Right renal pelvis (tissue), 4 donors: Measurements from ENCODE around the gene ERI3. TPM values are rescaled to one million over a fixed set of nuclear protein-coding genes. Genes with fewer than 3 reads are reported as not detected.
"Not testable (repeated sequence)": the region's sequence is repeated elsewhere in the genome, so short reads cannot be mapped to it uniquely, and the experiment has no call there.

Experiments
- DNase-seq, 4 donors: peaks; one replicate each; pipeline ENCODE4 v3.0.0-alpha.2; 2013; ENCODE audit warnings: low read depth in 4 of 4, low spot score in 3 of 4, missing footprints in 1 of 4
- polyA plus RNA-seq, 4 donors: library from polyadenylated mRNA; unstranded; fragments of 120-200 nt; gene quantifications; one replicate each; pipeline ENCODE4 v1.2.1, GENCODE V29; 2013; ENCODE audit not compliant: insufficient read length in 4 of 4

The ERI3 gene
- polyA plus RNA-seq, 4 donors, result 82.1 to 105 (median 86.1) TPM

GRCh38 chr1:44219301-44219626, 135.8 kb downstream of the ERI3 start:
- DNase-seq, result no peak

GRCh38 chr1:44218503-44219300, 136.4 kb downstream of the ERI3 start:
- DNase-seq, result no peak

DNA sequence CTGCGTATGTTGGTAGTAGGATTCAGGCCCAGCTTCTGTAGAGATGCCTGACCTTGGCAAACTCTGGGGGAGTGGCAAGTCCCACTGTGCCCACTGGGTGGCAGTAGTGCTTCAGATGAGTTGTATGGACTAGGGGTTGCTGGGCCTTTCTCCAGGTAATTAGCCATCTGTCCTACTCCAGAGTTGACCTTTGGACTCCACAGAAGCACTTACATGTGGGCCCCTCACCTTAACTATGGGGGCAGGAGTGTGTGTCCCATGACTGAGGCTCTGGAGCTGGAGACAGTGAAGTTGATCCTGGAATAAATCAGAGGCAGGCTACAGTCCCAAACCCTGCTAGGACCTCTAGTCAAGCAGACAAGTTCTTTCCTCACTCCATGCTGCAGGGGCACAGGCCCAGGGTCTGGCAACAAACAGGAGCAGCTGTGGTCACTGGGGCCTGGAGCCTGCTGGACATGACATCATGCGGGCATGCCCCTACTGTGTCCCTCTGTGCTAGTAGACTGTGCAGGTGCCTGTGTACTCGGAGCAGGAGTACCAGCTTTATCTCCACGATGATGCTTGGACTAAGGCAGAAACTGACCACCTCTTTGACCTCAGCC, 137.1 kb downstream of the ERI3 start:
- DNase-seq, result peak in 3 of 4 donors; percentile 65 to 71 (median 69)

GRCh38 chr1:44213222-44214112, 141.6 kb downstream of the ERI3 start, which contains the start of gene DMAP1:
TSS of gene DMAP1 (plus strand) at chr1:44213471. CDS start at chr1:44213754, 283 bp downstream.
- DNase-seq, result peak; percentile 68 to 78 (median 76)

DNA sequence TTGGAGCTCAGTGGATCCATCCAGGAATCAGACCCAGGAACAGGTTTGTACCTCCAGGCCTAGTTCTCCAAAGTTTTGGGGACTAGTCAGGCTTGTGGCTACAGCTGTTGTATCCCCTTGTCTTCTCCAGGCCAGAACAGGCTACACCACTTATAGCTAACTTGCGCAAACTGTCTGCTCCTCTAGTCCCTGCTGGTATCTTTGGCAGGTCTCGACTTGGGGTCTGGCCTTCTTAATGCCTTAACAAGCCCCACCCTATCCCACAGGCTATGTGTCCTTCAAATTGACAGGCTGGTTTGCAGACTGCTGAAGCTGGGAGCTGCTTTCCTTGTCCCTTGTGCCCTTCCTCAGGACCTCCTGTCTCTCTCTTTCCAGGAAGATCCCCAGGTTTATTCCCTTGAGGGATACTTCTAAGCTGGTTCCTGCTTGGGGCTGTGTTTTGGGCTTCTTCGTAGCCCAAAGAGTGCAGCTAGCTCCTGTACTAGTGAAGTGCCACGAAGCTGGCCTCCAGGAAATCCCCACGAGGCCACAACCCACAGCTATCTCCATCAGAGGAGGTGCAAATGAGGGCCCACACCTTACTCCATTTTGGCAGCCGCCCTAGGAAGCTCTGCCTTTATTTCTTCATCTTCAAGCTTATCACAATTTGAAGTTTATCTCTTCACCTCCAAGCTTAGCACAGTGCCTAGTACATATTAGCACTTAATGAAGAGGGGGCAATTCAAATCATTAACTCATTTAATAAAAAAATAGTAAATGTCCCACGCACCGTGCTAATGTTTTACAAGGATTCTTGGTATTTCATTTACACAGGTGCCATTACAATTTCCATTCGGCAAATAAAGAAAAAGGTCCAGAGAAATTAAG, 142.5 kb downstream of the ERI3 start:
- DNase-seq, result no peak

GRCh38 chr1:44210595-44210994, 144.5 kb downstream of the ERI3 start:
- no peak for DNase-seq

DNA sequence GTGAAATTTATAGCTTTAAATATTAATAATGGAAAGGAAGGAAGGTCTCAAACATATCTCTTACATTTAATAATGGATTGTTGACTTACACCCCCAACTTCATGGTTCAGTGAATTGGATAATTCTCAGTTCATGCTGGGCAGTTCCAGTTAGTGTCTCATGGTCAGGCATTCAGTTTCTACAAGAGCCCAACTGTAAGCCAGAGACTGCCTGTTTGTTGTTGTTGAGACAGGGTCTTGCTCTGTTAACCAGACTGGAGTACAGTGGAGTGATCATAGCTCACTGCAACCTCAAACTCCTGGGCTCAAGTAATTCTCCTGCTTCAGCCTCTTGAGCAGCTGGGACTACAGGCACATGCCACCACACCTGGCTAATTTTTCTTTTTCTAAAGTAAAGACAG, 146.8 kb downstream of the ERI3 start:
- no peak for DNase-seq

DNA sequence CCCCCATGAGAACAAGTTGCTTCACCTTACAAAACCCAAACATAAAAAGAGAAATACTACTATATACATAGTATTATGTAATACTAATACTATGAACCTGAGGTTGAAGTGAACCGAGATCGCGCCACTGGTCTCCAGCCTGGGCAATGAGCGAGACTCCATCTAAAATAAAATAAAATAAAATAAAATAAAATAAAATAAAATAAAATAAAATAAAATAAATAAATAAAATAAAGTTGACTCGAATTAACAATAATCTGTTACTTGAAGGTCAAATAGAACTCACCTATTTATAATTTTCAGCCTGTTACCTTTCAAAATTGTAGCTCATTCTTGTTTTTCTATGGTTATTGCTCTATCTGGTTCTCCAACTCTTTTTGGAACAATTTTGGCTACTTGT, 148.5 kb downstream of the ERI3 start:
- DNase-seq, result not testable (repeated sequence)

- DNase-seq, result no peak
Observed at GRCh38 chr1:44200336-44200735, 154.7 kb downstream of the ERI3 start.

DNA sequence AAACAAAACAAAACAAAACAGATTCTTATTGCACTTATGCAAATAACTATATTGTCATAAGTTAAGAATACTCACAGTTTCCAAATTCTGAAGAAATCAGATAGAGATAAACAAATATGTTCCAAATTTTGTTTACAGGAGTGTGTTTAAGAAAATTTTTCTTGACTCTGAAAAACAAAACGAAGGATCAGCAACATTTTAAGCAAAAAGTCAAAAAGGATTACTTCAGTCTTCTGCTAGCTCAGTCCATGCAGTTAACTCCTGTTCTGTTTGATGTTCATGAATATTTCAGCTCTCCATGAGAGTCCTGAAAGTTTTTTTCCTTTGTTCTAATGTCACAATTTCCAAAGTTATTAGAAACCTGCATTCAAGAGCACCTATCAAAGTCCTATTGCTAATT, 180.4 kb downstream of the ERI3 start:
- DNase-seq, result no peak

Other genes starting within 250 kb of the ERI3 start
- gene KLF17, start 236.4 kb downstream of the ERI3 start, polyA plus RNA-seq, result under 1 TPM in 1 of 4 donors, not detected in 3; 0.17 TPM
- gene KLF18, start 213.6 kb downstream of the ERI3 start, polyA plus RNA-seq, result not detected
- 10 to 100 TPM; 56.8 to 62.5 (median 57.3) TPM for gene DMAP1, start 141.8 kb downstream of the ERI3 start, polyA plus RNA-seq
- 100 to 1,000 TPM in 1 of 4 donors, 10 to 100 TPM in 3; 93.0 to 101 (median 95.7) TPM for gene RNF220, start 50.0 kb upstream of the ERI3 start, polyA plus RNA-seq